Uterine smooth muscle cell (primary cell): ENCODE data around the gene CTNNA3. TPM values are rescaled to one million over a fixed set of nuclear protein-coding genes. Genes with fewer than 3 reads are reported as not detected.

Experiments used
- total RNA-seq: library from RNA; depleted of rRNA; stranded (reverse); fragments of >200 nt; gene quantifications from 2 replicates; pipeline ENCODE4 v1.2.3, GENCODE V29; 2014

CTNNA3 gene
- total RNA-seq = not detected in 2 replicates

DNA sequence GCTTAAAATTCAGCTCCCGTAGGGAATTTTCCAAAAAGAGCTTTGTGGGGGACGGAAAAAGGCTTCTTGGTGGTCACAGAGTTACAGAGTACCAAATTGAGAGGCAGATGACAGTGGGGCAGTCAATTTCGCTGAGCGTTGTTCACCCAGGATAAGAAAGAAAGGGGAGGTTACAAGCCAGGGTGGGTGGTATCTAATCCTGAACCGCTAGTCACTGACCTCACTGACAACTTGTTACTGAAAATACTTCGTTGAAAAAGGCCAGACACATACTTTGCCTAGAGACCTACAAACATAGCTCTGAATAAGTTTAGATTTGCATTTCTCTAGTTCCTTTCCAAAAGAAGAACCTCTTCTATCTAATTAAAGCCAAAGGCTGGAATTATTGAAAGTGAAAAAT, at the start of gene CTNNA3:
Gene CTNNA3 (minus strand): TSS at position 167 of the 400 bp plus-strand sequence.

DNA sequence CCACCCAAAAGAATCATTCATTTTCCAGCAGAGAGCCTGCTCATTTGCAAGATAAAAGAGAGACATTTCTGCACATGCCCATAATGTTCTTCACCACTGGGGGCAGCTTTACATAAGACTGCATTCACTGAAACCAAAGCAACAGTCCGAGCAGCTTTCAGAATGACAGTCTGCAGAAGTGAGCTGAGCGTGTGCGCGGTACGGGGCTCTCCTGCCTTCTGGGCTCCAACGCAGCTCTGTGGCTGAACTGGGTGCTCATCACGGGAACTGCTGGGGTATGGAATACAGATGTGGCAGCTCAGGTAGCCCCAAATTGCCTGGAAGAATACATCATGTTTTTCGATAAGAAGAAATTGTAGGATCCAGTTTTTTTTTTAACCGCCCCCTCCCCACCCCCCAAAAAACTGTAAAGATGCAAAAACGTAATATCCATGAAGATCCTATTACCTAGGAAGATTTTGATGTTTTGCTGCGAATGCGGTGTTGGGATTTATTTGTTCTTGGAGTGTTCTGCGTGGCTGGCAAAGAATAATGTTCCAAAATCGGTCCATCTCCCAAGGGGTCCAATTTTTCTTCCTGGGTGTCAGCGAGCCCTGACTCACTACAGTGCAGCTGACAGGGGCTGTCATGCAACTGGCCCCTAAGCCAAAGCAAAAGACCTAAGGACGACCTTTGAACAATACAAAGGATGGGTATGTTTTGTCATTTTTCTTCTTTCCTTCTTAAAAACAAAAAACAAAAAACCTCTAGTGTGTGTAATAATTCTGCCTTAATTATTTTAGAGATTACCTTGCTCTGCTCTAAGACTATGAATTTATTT, 769.9 kb downstream of the CTNNA3 start, which contains the start of gene LRRTM3:
Gene LRRTM3 (plus strand): TSS at position 141 of the 820 bp plus-strand sequence.

Other genes with a start within 250 kb of the CTNNA3 start
- 2.4 and 2.8 TPM in 2 replicates for gene DNAJC12, start 142.0 kb upstream of the CTNNA3 start, total RNA-seq
- gene SIRT1, start 188.5 kb upstream of the CTNNA3 start, total RNA-seq = 20.6 and 22.4 TPM in 2 replicates